GM18867 (cell line): ENCODE data around the gene SFTPB.

ENCODE experiments used
- ATAC-seq: cut with Tn5 transposase; IDR thresholded peaks from one replicate; pipeline ENCODE4 v1.9.1; 2021; ENCODE audit warnings: mild to moderate bottlenecking, moderate library complexity; ENCODE audit not compliant: unreplicated experiment

Gene SFTPB

GRCh38 chr2:85702800-85703199 lies 34.8 kb upstream of the SFTPB start:
- no peak for ATAC-seq

GRCh38 chr2:85702172-85702571 lies 34.2 kb upstream of the SFTPB start:
- no peak for ATAC-seq

GRCh38 chr2:85699325-85699724 lies 31.3 kb upstream of the SFTPB start:
- no peak for ATAC-seq

GRCh38 chr2:85698880-85699254 lies 30.9 kb upstream of the SFTPB start:
- no peak for ATAC-seq

- ATAC-seq: no peak
Measured at GRCh38 chr2:85698184-85698879, 30.3 kb upstream of the SFTPB start.

GRCh38 chr2:85697716-85698115 lies 29.7 kb upstream of the SFTPB start:
- no peak for ATAC-seq

GRCh38 chr2:85697096-85697495 lies 29.1 kb upstream of the SFTPB start:
- no peak for ATAC-seq

GRCh38 chr2:85695691-85696668 lies 28.0 kb upstream of the SFTPB start:
- no peak for ATAC-seq

GRCh38 chr2:85695121-85695520 lies 27.1 kb upstream of the SFTPB start:
- ATAC-seq: no peak

- ATAC-seq: no peak
Measured at GRCh38 chr2:85694052-85695025, 26.3 kb upstream of the SFTPB start, which contains the start of gene GNLY. Gene GNLY, plus strand, starts transcription at chr2:85694358. Its CDS starts 61 bp downstream, at chr2:85694419.

- no peak for ATAC-seq
Measured at GRCh38 chr2:85692039-85692645, 24.1 kb upstream of the SFTPB start.

GRCh38 chr2:85690932-85691331 lies 22.9 kb upstream of the SFTPB start:
- ATAC-seq: no peak

GRCh38 chr2:85684806-85685205 lies 16.8 kb upstream of the SFTPB start:
- peak; percentile 87 for ATAC-seq

GRCh38 chr2:85684380-85684779 lies 16.4 kb upstream of the SFTPB start:
- ATAC-seq: peak; percentile 6

GRCh38 chr2:85682378-85682777 lies 14.4 kb upstream of the SFTPB start:
- ATAC-seq: no peak

- ATAC-seq: no peak
Measured at GRCh38 chr2:85681776-85682175, 13.8 kb upstream of the SFTPB start.

- no peak for ATAC-seq
Measured at GRCh38 chr2:85681372-85681763, 13.4 kb upstream of the SFTPB start.

- ATAC-seq: no peak
Measured at GRCh38 chr2:85680707-85681371, 12.8 kb upstream of the SFTPB start.

- ATAC-seq: peak; percentile 76
Measured at GRCh38 chr2:85678794-85679672, 11.0 kb upstream of the SFTPB start.
